Activated naive CD8-positive, alpha-beta T cell treated with anti-CD3 and anti-CD28 coated beads, Interleukin-2, amount 50 U/mL, for 16 hours (primary cell): ENCODE results near the gene CLASP1.
"Not testable (repeated sequence)": the region's sequence is repeated elsewhere in the genome, so short reads cannot be mapped to it uniquely, and the experiment has no call there.

ENCODE experiments used
- DNase-seq: peaks from one replicate; pipeline ENCODE4 v3.0.0-alpha.2; 2020; ENCODE audit warnings: low read depth, low spot score

The CLASP1 gene

GRCh38 chr2:121662656-121663055 lies 13.4 kb upstream of the CLASP1 start:
- DNase-seq: no peak

- no peak for DNase-seq
These were observed 10.7 kb upstream of the CLASP1 start for GRCh38 chr2:121659933-121660332.

- DNase-seq: not testable (repeated sequence)
These were observed 9.1 kb upstream of the CLASP1 start for GRCh38 chr2:121658393-121658792.

DNA sequence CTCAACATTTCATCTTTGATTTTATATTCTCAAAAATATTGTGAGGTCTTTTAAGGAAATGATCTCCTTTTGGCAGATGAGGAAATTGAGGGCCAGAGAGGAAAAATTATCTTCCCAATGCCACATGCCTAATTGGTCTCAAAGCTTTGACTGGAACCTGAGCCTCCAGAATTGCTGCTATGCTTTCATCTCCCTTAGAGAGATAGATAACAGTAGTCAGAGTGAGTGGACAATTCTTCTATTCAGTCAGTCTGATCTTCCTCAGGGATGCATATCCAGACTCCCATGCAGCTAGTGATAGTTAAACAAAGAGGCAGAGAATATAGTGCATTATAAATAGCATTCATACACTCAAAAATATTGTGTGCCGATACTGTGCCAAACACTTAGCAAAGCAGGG lies 3.8 kb upstream of the CLASP1 start:
- no peak for DNase-seq

DNA sequence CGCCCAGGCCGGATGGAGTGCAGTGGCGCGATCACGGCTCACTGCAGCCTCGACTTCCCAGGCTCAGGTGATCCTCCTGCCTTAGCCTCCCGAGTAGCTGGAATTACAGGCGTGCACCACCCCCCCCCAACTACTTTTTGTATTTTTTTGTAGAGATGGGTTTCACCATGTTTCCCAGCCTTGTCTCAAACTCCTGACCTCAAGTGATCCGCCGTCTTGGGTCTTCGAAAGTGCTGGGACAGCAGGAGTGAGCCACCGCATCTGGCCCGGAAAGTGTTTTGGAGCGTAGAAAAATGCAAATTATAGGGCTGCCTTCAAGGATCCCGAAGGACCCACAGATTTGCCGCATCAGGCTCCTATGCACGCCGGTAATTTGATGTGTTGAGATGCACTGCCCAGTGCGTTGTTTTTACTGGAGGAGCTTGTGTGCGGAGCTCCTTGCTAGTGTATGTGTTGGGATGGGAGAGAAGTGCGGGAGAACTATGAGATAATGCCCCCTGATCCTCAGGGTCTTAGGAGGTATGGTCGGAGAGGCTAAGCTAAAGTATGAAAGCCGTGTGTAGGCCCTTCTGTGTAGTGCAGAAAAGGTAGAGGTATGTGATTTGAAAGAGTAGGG lies 1.2 kb upstream of the CLASP1 start:
- DNase-seq: no peak

DNA sequence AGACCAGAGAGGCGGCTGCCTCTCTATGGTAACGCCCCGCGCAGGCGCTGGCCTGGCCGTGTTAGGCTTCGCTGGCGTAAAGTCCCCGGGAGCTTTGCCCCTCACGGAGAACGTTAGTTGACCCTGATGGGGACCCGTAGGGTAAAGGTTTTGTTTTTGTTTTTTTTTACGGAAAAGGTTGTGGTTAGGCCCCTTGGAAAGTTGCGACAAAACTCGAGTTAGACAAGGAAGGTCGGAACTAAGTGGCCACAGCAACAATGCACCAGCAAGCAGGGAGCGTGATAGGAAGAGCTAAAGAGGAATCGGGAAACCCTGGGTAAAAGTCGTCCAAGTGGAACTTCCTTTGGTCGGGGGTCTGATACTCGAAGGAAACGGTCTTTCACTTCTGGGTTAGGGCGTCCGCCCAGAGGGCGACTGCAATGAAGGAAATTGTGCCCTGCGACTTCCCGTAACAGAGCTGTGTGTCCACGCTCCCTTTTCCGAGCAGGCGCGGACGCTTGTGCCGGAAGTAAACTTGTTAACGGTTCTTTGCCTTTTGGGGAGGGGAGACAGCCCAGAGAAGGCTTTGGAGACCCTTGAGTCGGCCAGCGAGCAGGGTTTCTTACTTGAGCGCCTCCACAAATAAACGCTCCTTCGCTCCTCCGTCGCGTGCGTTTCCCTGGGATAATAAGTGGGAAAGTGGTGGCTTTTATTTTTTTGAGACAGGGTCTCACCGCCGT lies 493 bp upstream of the CLASP1 start:
- peak; percentile 88 for DNase-seq

GRCh38 chr2:121648206-121649148 lies 785 bp downstream of the CLASP1 start:
- no peak for DNase-seq

- DNase-seq: no peak
These were observed 1.9 kb downstream of the CLASP1 start for GRCh38 chr2:121647396-121647795.

- DNase-seq: no peak
These were observed 4.5 kb downstream of the CLASP1 start for GRCh38 chr2:121644715-121645114.

DNA sequence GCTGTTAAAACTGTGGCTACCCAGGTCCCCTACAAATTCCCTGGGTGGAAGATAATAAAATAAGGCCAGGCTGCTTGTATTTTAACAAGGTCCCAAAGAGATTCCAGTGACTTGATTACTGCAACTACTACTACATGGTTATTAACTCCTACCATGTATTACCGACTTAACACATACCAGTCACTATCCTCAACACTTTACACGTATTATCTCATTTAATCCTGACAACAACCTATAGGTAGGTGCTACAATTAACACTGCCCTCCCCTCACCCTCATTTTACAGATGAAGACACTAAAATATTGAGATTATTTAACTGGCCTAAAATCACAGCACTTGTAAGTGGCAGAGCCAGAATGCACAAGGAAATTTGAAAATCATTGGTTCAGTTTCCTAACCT lies 5.4 kb downstream of the CLASP1 start:
- no peak for DNase-seq

- DNase-seq: no peak
These were observed 8.6 kb downstream of the CLASP1 start for GRCh38 chr2:121640380-121641316.

GRCh38 chr2:121639846-121640245 lies 9.4 kb downstream of the CLASP1 start:
- DNase-seq: not testable (repeated sequence)

DNA sequence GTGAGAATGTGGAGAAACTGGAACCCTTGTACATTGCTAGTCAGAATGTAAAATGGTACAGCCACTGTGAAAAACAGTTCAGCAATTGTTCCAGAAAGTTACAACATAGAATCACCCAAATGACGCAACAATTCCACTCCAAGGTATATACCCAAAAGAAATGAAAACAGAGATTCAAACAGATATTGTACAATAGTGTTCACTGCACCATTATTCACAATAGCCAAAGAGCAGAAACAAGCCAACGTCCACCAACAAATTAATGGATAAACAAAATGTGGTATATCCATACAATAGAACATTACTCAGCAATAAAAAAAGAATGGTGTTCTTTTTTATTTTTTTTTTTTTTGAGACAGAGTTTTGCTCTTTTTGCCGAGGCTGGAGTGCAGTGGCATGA lies 10.9 kb downstream of the CLASP1 start:
- DNase-seq: no peak

DNA sequence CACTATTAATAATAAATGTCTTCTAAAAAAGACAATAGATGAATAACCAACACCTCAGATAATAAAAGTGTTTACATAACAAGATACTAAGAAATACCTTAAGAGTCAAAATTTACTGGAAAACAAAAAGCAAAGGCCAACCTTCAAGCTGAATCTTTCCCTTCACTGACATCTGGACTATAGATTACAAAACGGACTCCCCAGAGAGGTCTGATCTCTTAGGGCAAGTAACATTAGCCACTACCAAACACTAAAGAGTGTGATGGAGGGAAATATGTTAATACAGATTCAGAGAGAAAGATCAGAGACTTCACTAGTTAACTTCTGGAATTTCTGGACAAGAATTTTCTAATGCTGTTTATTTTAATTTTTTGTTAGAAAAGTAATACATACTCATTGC lies 13.9 kb downstream of the CLASP1 start:
- no peak for DNase-seq

GRCh38 chr2:121634354-121635307 lies 14.6 kb downstream of the CLASP1 start:
- no peak for DNase-seq

- no peak for DNase-seq
These were observed 15.8 kb downstream of the CLASP1 start for GRCh38 chr2:121633463-121633862.

DNA sequence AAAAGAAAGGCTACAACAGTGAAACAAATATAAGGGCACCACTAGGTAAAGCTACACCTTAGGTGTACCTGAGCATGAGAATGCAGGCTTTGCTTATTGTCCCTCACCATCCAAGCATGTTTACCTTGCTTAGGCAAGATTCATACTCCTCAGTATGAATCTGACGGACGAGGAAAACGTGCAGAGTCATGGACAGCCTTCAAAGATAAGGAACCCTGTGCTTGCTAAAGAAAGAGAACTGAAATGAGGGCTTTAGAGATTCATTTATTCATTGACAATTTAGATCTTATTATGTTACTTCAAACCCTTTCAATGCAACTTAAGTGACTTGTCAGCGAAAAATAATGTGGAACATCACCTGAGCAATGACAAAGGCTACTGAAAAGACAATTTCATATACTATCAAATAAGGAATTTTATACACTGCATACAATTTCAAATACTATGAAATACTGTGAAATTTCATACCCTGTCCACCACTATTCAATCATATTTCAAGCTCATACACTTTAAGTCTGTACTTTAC lies 21.7 kb downstream of the CLASP1 start:
- DNase-seq: no peak

DNA sequence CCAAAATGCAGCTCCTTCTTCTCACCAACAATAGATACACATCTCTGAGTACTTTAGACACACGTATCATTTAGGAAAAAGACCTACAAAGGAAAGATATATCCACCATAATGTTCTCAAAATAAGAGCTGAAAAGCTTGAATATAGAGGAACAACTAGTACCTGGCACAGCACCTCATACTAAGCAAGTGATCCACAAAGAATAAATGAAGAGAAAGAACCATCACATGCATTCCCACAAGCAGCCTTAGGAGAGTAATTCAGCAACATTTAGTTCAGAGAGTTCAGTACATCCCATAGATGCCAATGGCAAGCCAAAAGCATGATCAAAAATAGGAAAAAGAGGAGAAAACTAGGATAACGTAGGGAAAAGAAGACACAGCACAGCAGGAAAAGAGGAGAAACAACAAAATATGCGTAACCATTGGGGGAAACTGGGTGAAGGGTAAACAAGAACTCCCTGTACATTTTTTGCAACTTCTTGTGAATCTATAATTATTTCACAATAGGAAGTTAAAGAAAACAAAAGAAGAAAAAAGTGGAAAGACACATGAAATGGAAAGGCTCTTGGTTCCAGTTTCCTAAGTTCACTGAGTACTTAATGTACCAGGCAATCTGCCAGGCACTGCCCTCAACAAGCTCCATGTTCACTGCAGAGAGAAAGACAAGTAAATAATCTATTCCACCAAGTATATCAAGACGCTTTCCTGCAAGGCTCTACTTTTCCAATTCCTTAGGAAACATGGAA lies 22.3 kb downstream of the CLASP1 start:
- no peak for DNase-seq

GRCh38 chr2:121625953-121626352 lies 23.3 kb downstream of the CLASP1 start:
- DNase-seq: no peak
